ENCODE measurements around the gene GSK3B. TPM values are rescaled to one million over a fixed set of nuclear protein-coding genes. Genes with fewer than 3 reads are reported as not detected.

The GSK3B gene
- total and polyA plus RNA-seq, 10 of the 15 experiments (the other 5 are each of a cell fraction or from before 2014, with no cell fraction given): 8.5 to 49.8 (median 25.5) TPM

- TF ChIP-seq SKIL (IDR thresholded peaks at IDR 0.05; ENCODE audit: low read depth, poor library complexity, severe bottlenecking): no peak
These were observed 54.3 kb downstream of the GSK3B start (continued) for GRCh38 chr3:120039642-120040610.

DNA sequence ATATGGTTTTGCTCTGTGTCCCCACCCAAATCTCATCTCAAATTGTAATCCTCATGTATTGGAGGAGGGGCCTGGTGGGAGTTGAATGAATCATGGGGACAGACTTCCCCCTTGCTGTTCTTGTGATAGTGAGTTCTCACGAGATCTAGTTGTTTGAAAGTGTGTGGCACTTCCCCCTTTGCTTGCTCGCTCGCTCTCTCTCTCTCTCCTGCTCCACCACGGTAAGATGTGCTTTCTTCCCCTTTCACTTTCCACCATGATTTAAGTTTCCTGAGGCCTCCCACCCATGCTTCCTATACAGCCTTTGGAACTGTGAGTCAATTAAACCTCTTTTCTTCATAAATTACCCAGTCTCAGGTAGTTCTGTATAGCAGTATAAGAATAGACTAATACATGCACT lies 60.7 kb downstream of the GSK3B start:
- peaks cover 0 to 2% of the 10 kb centered on the region in 2 experiments; a peak in 1 of 4 replicates for H3K36me3 ChIP-seq (ENCODE audit: control insufficient read depth in 2 of 2, insufficient read depth in 2 of 2, low read length in 1 of 2)
- no peaks in the 10 kb centered on the region for H4K20me1 ChIP-seq (ENCODE audit: control insufficient read depth, insufficient read depth)
- H3K27me3 ChIP-seq (replicated peaks in 1 of 2; ENCODE audit: control insufficient read depth in 2 of 2, insufficient read depth in 2 of 2, low read length in 1 of 2): no peaks in the 10 kb centered on the region
- intact Hi-C loops (cut with micrococcal nuclease; ENCODE audit: unreplicated experiment) (no loop called here), in situ Hi-C loops (cut with MboI) (no loop called here)
- peaks cover 14% of the 10 kb centered on the region for H3K9me3 ChIP-seq (replicated peaks; ENCODE audit: control insufficient read depth, insufficient read depth, low read length)
- no peak for FAIRE-seq
- H3K4me3 ChIP-seq: no peak overlapping the region
- DNase-seq (ENCODE audit: low read depth, low spot score): no peak
- ChIA-PET POLR2A (no interaction called here), RAD21 (ENCODE audit: unreplicated experiment) (no interaction called here), CTCF (no interaction called here), SMC1A (ENCODE audit: uncharacterized antibody, unreplicated experiment) (interaction anchor here (1.4 kb wide), 1 partner anchor 9 kb away, joined by 3 read pairs; no protein-coding TSS in a partner anchor)
- TF ChIP-seq, protein P1, sequence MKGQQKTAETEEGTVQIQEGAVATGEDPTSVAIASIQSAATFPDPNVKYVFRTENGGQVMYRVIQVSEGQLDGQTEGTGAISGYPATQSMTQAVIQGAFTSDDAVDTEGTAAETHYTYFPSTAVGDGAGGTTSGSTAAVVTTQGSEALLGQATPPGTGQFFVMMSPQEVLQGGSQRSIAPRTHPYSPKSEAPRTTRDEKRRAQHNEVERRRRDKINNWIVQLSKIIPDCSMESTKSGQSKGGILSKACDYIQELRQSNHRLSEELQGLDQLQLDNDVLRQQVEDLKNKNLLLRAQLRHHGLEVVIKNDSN (IDR thresholded peaks at IDR 0.05; ENCODE audit: borderline replicate concordance, extremely low read length, insufficient read depth, low read depth, low read length): no peak
- TF ChIP-seq, protein P2, sequence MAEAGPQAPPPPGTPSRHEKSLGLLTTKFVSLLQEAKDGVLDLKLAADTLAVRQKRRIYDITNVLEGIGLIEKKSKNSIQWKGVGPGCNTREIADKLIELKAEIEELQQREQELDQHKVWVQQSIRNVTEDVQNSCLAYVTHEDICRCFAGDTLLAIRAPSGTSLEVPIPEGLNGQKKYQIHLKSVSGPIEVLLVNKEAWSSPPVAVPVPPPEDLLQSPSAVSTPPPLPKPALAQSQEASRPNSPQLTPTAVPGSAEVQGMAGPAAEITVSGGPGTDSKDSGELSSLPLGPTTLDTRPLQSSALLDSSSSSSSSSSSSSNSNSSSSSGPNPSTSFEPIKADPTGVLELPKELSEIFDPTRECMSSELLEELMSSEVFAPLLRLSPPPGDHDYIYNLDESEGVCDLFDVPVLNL (IDR thresholded peaks at IDR 0.05; ENCODE audit: low read depth, low read length): no peak
- 0 out of 2 replicates have a peak, but pooled peaks have one; percentile 11 for TF ChIP-seq SPI1 (IDR thresholded peaks at IDR 0.05; ENCODE audit: borderline replicate concordance, insufficient read depth, low read depth, low read length)
- no peak for TF ChIP-seq TAF1 (IDR thresholded peaks at IDR 0.05; ENCODE audit: borderline replicate concordance, low read depth, low read length)
- ATAC-seq: no peak
- H3K4me2 ChIP-seq (ENCODE audit: control insufficient read depth, insufficient read depth): no peak overlapping the region
- peaks cover 78% of the 10 kb centered on the region for H3K79me2 ChIP-seq (ENCODE audit: control insufficient read depth, insufficient read depth, low read length)
- WGBS (ENCODE audit: insufficient coverage, insufficient replicate concordance, low lambda C conversion rate, missing lambda C conversion rate): 23% methylated on average over 4 of the region's 4 CpGs
- no peak overlapping the region for H2AFZ ChIP-seq (ENCODE audit: control insufficient read depth, low read depth, low read length)
- no peak overlapping the region for H3K9ac ChIP-seq (ENCODE audit: control insufficient read depth, insufficient read depth, low read length)
- no TSS peak for BruUV-seq (replicated peaks)
- no peaks in the 10 kb centered on the region for H3K4me1 ChIP-seq (ENCODE audit: control insufficient read depth, insufficient read depth, low read length)
- no peak overlapping the region for H3K27ac ChIP-seq (ENCODE audit: control insufficient read depth, insufficient read depth)
